ENCODE results near the gene UNC5C.

Gene UNC5C

DNA sequence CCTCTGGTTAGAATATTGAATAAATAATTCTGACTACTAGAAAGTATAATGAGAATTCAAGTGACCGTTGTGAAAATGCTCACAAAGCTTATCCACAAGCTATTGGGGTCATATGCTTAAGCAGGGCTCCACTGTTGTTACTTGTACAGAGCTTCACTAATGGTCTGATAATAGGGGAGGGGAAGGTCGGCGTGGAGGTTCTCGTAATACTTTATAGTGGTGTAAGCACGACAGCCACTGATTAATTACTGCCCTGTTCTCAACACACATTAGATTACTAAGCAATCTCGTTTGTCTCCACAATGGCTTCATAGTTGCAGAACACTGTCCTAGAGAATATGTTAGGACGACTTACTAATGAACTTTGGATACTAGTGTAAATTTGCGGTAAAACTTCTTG, 11.6 kb downstream of the UNC5C start:
- no peak for DNase-seq (ENCODE audit: extremely low spot score)
- POLR2A ChIA-PET = interaction anchor here (2.7 kb wide), 1 partner anchor 11 kb away, joined by 15 read pairs; the partner anchor contains the start of gene UNC5C
- no peak for TF ChIP-seq FOXA1 (IDR thresholded peaks at IDR 0.05)
- TF ChIP-seq, protein P1, sequence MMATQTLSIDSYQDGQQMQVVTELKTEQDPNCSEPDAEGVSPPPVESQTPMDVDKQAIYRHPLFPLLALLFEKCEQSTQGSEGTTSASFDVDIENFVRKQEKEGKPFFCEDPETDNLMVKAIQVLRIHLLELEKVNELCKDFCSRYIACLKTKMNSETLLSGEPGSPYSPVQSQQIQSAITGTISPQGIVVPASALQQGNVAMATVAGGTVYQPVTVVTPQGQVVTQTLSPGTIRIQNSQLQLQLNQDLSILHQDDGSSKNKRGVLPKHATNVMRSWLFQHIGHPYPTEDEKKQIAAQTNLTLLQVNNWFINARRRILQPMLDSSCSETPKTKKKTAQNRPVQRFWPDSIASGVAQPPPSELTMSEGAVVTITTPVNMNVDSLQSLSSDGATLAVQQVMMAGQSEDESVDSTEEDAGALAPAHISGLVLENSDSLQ (IDR thresholded peaks at IDR 0.05) = peak; percentile 91
- CTCF ChIA-PET = interaction anchor here (1.0 kb wide), 1 partner anchor 12 kb away, joined by 3 read pairs; the partner anchor contains the start of gene UNC5C

DNA sequence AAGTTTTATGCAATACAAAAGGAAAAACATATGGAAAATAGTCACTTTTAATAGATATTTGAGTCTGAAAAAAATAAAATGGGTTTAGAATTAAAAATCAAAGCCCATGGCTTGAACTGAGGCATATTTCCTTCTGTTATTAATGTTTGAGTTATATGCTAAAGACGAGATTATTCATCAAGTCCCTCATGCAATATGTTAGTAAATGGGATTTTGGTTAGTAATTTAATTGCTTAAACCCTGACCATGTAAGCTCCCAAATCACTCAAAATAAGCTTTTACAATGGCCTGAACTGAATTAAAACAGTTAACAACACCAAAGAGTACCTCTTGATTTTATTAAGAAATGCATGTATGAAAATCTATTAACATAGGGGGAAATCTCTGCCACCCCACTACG, 12.1 kb downstream of the UNC5C start:
- TF ChIP-seq TARDBP (IDR thresholded peaks at IDR 0.05) = no peak
- TF ChIP-seq SUZ12 (IDR thresholded peaks at IDR 0.05) = no peak
- no peak for TF ChIP-seq FOXK2 (IDR thresholded peaks at IDR 0.05)
- no peak for TF ChIP-seq FOXA1 (IDR thresholded peaks at IDR 0.05)
- TF ChIP-seq NFRKB (IDR thresholded peaks at IDR 0.05) = no peak
- TF ChIP-seq, protein P1 (IDR thresholded peaks at IDR 0.05) = no peak
- TF ChIP-seq BHLHE40 (IDR thresholded peaks at IDR 0.05; ENCODE audit: borderline replicate concordance) = no peak
- TF ChIP-seq LEF1 (IDR thresholded peaks at IDR 0.05; ENCODE audit: borderline replicate concordance) = no peak
- no peak for TF ChIP-seq FOXM1 (IDR thresholded peaks at IDR 0.05; ENCODE audit: borderline replicate concordance)
- TF ChIP-seq L3MBTL2 (conservative IDR thresholded peaks at IDR 0.05) = no peak
- CTCF ChIA-PET = interaction anchor here (1.0 kb wide), 1 partner anchor 12 kb away, joined by 3 read pairs; the partner anchor contains the start of gene UNC5C
- POLR2A ChIA-PET = interaction anchor here (2.7 kb wide), 1 partner anchor 12 kb away, joined by 15 read pairs; the partner anchor contains the start of gene UNC5C

DNA sequence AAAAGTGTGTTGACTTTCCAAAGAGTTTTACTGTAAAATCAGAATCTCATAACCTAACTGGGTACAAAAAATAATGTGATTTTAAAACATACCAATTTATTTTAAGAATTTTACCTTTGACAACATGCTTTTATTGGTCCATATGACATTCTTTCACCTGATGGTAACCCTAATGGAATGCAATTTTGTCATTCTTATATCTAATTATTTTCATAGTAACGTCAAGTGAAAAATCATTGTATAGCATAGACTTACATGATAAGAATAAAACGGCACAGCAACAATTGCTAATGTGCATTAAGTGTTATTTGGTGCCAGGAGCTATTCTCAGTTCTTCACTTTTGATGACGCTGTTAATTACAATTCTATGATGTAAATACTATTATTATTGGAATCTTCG, 13.6 kb downstream of the UNC5C start:
- POLR2A ChIA-PET = no interaction called here
- CTCF ChIA-PET = no interaction called here
- TF ChIP-seq NFRKB (IDR thresholded peaks at IDR 0.05) (no peak), SP1 (IDR thresholded peaks at IDR 0.05) (no peak), FOXM1 (IDR thresholded peaks at IDR 0.05; ENCODE audit: borderline replicate concordance) (no peak)
- no peak for DNase-seq (ENCODE audit: extremely low spot score)

More for the DNA sequence above, 12.1 kb downstream of the UNC5C start:
- no peak for DNase-seq (ENCODE audit: extremely low spot score)

DNA sequence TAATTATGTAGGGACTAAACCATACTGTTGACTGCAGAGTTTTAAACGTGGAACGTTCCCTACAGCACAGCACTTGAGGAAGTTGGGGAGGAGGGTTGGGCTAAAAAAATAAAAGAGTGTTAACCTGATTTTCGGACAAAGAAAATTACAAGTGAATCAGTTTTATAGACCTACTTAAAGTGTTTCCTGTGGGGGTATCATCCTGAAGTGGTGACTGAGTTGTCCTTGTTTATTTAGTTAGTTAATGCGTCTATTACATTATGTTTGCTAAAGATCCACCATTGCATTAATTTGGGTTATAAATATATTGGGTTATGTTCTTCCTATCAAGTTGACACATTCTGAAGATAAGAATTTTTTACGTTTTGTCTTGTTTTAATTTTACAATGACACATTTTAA, 14.7 kb downstream of the UNC5C start:
- POLR2A ChIA-PET = no interaction called here
- CTCF ChIA-PET = no interaction called here
- DNase-seq (ENCODE audit: extremely low spot score) = no peak
- TF ChIP-seq HDGF (IDR thresholded peaks at IDR 0.05; ENCODE audit: borderline replicate concordance) (no peak), TARDBP (IDR thresholded peaks at IDR 0.05) (no peak), FOXM1 (IDR thresholded peaks at IDR 0.05; ENCODE audit: borderline replicate concordance) (no peak), ELF4 (IDR thresholded peaks at IDR 0.05) (no peak), SP1 (IDR thresholded peaks at IDR 0.05) (no peak), NFRKB (IDR thresholded peaks at IDR 0.05) (no peak), ARNT (IDR thresholded peaks at IDR 0.05) (peak; percentile 28; the same call in 1 of the 2 replicates), L3MBTL2 (conservative IDR thresholded peaks at IDR 0.05) (no peak), SUZ12 (IDR thresholded peaks at IDR 0.05) (no peak), BHLHE40 (IDR thresholded peaks at IDR 0.05; ENCODE audit: borderline replicate concordance) (no peak), ZNF384 (IDR thresholded peaks at IDR 0.05) (no peak), FOXA1 (IDR thresholded peaks at IDR 0.05) (peak; percentile 63; the same call in 1 of the 2 replicates), LEF1 (IDR thresholded peaks at IDR 0.05; ENCODE audit: borderline replicate concordance) (no peak), CTBP1 (IDR thresholded peaks at IDR 0.05; ENCODE audit: borderline replicate concordance) (peak; percentile 70; the same call in 1 of the 2 replicates), FOXK2 (IDR thresholded peaks at IDR 0.05) (no peak)
- TF ChIP-seq, protein P1 (IDR thresholded peaks at IDR 0.05) = no peak

DNA sequence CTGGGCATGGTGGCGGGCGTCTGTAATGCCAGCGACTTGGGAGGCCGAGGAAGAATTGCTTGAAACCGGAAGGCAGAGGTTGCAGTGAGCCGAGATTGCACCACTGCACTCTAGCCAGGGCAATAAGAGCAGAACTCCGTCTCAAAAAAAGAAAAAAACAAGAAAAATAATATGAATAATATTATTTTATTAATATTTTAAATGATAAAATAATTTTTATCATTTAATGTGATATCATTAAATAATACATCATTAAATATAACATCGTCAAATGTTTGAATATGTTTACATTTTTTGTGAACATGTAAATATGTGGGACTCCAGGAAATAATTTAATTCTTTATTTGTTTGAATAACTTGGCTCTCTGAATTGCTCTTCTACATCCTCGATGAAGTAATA, 15.5 kb downstream of the UNC5C start:
- TF ChIP-seq BHLHE40 (IDR thresholded peaks at IDR 0.05; ENCODE audit: borderline replicate concordance) (no peak), SUZ12 (IDR thresholded peaks at IDR 0.05) (no peak), CTBP1 (IDR thresholded peaks at IDR 0.05; ENCODE audit: borderline replicate concordance) (no peak), ZNF384 (IDR thresholded peaks at IDR 0.05) (no peak), TARDBP (IDR thresholded peaks at IDR 0.05) (no peak), HDGF (IDR thresholded peaks at IDR 0.05; ENCODE audit: borderline replicate concordance) (no peak), L3MBTL2 (conservative IDR thresholded peaks at IDR 0.05) (no peak)
- POLR2A ChIA-PET = no interaction called here
- CTCF ChIA-PET = no interaction called here
- no peak for DNase-seq (ENCODE audit: extremely low spot score)

DNA sequence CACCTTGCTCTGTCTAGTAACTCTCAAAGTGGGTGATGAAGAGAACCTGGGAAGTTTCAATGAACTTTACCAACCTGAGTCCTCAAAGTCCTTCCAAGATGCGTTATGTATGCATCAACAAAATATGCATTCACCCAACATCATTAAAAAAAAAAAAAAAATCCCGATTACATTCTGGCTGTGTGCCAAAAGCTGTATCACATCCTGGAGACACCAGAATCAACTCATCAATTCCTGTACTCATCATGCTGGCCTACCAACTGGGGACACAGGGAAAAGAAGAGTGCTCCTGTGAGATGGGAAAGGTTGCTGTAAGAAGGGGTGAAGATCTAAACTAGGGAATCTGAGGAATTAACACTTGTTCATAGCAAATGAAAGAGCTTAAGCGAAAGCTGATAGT, 16.5 kb downstream of the UNC5C start:
- CTCF ChIA-PET = interaction anchor here (0.6 kb wide), 1 partner anchor 23 kb away, joined by 6 read pairs; no protein-coding TSS in a partner anchor
- TF ChIP-seq HDGF (IDR thresholded peaks at IDR 0.05; ENCODE audit: borderline replicate concordance) (no peak), FOXA1 (IDR thresholded peaks at IDR 0.05) (no peak), ELF4 (IDR thresholded peaks at IDR 0.05) (no peak), CTBP1 (IDR thresholded peaks at IDR 0.05; ENCODE audit: borderline replicate concordance) (no peak), TARDBP (IDR thresholded peaks at IDR 0.05) (no peak), LEF1 (IDR thresholded peaks at IDR 0.05; ENCODE audit: borderline replicate concordance) (no peak), SUZ12 (IDR thresholded peaks at IDR 0.05) (no peak), BHLHE40 (IDR thresholded peaks at IDR 0.05; ENCODE audit: borderline replicate concordance) (no peak), L3MBTL2 (conservative IDR thresholded peaks at IDR 0.05) (no peak), ZNF384 (IDR thresholded peaks at IDR 0.05) (no peak)
- POLR2A ChIA-PET = interaction anchor here (0.9 kb wide), 1 partner anchor 17 kb away, joined by 3 read pairs; the partner anchor contains the start of gene UNC5C
- no peak for DNase-seq (ENCODE audit: extremely low spot score)

DNA sequence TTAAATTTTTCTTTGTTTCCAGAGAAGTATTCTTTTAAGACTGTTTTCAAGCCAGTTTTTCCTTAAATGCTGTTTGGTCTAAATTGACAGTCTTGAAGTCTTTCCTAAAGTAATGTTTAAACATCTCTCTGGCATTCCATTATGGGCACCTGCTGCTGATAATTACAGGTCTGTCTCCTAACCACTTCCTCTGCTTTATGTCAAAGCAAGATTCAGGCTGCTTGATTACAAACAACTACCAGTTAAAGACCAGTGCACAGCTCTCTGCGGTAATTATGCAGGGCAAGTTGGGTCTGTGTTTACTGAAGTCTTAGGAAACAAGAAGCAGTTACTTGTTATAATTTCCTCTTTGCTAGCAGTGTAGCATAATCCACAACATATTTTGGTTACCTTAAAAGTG, 17.6 kb downstream of the UNC5C start:
- ChIA-PET CTCF (no interaction called here), POLR2A (no interaction called here)
- DNase-seq (ENCODE audit: extremely low spot score) = no peak
- TF ChIP-seq FOXM1 (IDR thresholded peaks at IDR 0.05; ENCODE audit: borderline replicate concordance) (no peak), ELF4 (IDR thresholded peaks at IDR 0.05) (no peak), HDGF (IDR thresholded peaks at IDR 0.05; ENCODE audit: borderline replicate concordance) (no peak), FOXK2 (IDR thresholded peaks at IDR 0.05) (no peak), CTBP1 (IDR thresholded peaks at IDR 0.05; ENCODE audit: borderline replicate concordance) (no peak), SUZ12 (IDR thresholded peaks at IDR 0.05) (no peak), BHLHE40 (IDR thresholded peaks at IDR 0.05; ENCODE audit: borderline replicate concordance) (no peak), SP1 (IDR thresholded peaks at IDR 0.05) (no peak), L3MBTL2 (conservative IDR thresholded peaks at IDR 0.05) (no peak), NFRKB (IDR thresholded peaks at IDR 0.05) (no peak)
- TF ChIP-seq, protein P1 (IDR thresholded peaks at IDR 0.05) = no peak

All from HEK293T (cell line).